ENCODE results near the gene SLC2A8. TPM values are rescaled to one million over a fixed set of nuclear protein-coding genes. Genes with fewer than 3 reads are reported as not detected.
A peak's percentile ranks its signal among the peaks of the same experiment; 100 is the strongest.

The SLC2A8 gene
- 55.7 TPM for total RNA-seq (2021; ENCODE audit: unreplicated experiment)
- 38.1 TPM for polyA plus RNA-seq (2012; ENCODE audit: insufficient read length)
- percentile 73 among the genes with signal in this experiment for Bru-seq, nascent RNA
- BruChase-seq, experiment 1, labeled RNA remaining after a 2-hour chase: percentile 86 among the genes with signal in this experiment
- percentile 80 among the genes with signal in this experiment for BruChase-seq, experiment 2, labeled RNA remaining after a 6-hour chase
- long read RNA-seq, transcript SLC2A8-203 (10 exons, 2,172 nt): major isoform, 10 of 74 reads
- long read RNA-seq, partial matches to known transcripts: 21 of 74 reads
- long read RNA-seq, other reads (novel, unspliced or antisense): 36 of 74 reads

DNA sequence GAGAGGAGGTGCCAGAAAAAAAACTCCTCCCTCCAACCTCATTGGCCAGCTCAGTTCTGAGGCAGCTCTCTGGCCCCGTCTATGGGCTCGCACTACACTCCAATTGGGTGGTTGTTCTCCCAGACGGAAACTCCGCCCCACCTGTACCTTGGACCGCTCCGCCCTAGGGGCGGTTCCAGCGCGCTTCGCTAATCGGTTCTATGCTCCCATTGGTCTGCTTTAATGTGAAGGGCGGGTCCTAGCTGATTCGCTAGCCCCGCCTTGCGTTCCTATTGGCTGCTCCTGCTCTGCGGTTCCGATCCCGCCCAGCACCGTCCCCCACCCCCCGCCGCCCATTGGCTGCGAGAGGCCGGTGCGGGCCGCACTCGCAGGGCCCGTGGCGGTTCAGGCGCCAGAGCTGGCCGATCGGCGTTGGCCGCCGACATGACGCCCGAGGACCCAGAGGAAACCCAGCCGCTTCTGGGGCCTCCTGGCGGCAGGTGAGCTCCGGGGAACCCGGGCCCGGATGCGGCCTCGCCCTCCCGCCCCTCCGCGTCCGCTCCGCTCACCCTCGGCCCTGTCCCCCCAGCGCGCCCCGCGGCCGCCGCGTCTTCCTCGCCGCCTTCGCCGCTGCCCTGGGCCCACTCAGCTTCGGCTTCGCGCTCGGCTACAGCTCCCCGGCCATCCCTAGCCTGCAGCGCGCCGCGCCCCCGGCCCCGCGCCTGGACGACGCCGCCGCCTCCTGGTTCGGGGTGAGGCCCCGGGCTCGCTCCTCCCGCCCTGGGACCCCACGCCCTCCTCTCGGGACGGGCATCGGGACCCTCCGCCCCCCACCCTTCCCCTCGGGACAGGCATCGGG lies at the start of gene SLC2A8:
Gene SLC2A8 (plus strand): TSS at position 362 of the 838 bp plus-strand sequence. CDS start 62 bp downstream, at position 424.
- intact Hi-C loops (cut with micrococcal nuclease; ENCODE audit: unreplicated experiment): no loop called here
- POLR2A ChIA-PET: interaction anchor here (0.5 to 0.8 kb wide), 5 partner anchors 9 to 173 kb away, joined by 3 to 12 read pairs (median 5); no protein-coding TSS in a partner anchor

More for the DNA sequence above, at the start of gene SLC2A8:
- in situ Hi-C loops (cut with HindIII; ENCODE audit: low pct_unique_long_range_greater_than_20kb, low sequenced_read_pairs): no loop called here
- BruUV-seq (replicated peaks): no TSS peak
- Histone ChIP-seq H3K27ac (ENCODE audit: low read length) (peak within 1 kb of the TSS; percentile 86), H3K36me3 (ENCODE audit: control insufficient read depth, insufficient read depth, low read length) (no peaks in the 10 kb centered on the region; the same call in 1 of the 2 replicates), H3K4me3 (ENCODE audit: low read depth in 2 of 2, low read length in 2 of 2) (peak within 1 kb of the TSS; percentile 64 to 76), H3K27me3 (ENCODE audit: control insufficient read depth, insufficient read depth, low read length) (no peaks in the 10 kb centered on the region), H3K4me1 (ENCODE audit: control insufficient read depth, insufficient read depth, low read length) (peaks cover 16% of the 10 kb centered on the region), H3K9me3 (ENCODE audit: control insufficient read depth, insufficient read depth, low read depth, low read length) (no peaks in the 10 kb centered on the region)
- ATAC-seq (peak; percentile 96), DNase-seq (ENCODE audit: low read depth, low spot score) (peak; percentile 98)
- TF ChIP-seq REST (IDR thresholded peaks at IDR 0.05; ENCODE audit: insufficient read depth in 1 of 2, low read depth in 2 of 2, low read length in 1 of 2) (no peak), POLR2AphosphoS5 (IDR thresholded peaks at IDR 0.05; ENCODE audit: low read depth, low read length) (no peak; the same call in 1 of the 2 replicates), TCF7L2 (IDR thresholded peaks at IDR 0.05; ENCODE audit: low read depth, low read length) (no peak), SIN3A (IDR thresholded peaks at IDR 0.05; ENCODE audit: borderline replicate concordance, insufficient read depth, low read depth, low read length) (peak; percentile 80; the same call in 1 of the 2 replicates)
- TF ChIP-seq, protein P1, sequence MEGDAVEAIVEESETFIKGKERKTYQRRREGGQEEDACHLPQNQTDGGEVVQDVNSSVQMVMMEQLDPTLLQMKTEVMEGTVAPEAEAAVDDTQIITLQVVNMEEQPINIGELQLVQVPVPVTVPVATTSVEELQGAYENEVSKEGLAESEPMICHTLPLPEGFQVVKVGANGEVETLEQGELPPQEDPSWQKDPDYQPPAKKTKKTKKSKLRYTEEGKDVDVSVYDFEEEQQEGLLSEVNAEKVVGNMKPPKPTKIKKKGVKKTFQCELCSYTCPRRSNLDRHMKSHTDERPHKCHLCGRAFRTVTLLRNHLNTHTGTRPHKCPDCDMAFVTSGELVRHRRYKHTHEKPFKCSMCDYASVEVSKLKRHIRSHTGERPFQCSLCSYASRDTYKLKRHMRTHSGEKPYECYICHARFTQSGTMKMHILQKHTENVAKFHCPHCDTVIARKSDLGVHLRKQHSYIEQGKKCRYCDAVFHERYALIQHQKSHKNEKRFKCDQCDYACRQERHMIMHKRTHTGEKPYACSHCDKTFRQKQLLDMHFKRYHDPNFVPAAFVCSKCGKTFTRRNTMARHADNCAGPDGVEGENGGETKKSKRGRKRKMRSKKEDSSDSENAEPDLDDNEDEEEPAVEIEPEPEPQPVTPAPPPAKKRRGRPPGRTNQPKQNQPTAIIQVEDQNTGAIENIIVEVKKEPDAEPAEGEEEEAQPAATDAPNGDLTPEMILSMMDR (IDR thresholded peaks at IDR 0.05): no peak
- CTCF ChIA-PET: interaction anchor here (0.7 to 1.0 kb wide), 3 partner anchors 76 to 432 kb away, joined by 3 to 4 read pairs (median 3); no protein-coding TSS in a partner anchor

All from Panc1 (cell line).